HepG2 (cell line): ENCODE measurements around the gene FOXL3. TPM values are rescaled to one million over a fixed set of nuclear protein-coding genes. Genes with fewer than 3 reads are reported as not detected.

ENCODE experiments used
- HNF4A ChIP-seq: sonication (generic); formaldehyde crosslinking; IDR thresholded peaks from 2 replicates; pipeline ENCODE4 v1.4.0; 2020; ENCODE audit warnings: missing genetic modification reagents
- HOXA3 ChIP-seq: sonication (generic); formaldehyde crosslinking; IDR thresholded peaks from 2 replicates; pipeline ENCODE4 v1.5.0; 2020; ENCODE audit warnings: missing genetic modification reagents
- MAFF ChIP-seq: IDR thresholded peaks from 2 replicates; pipeline ENCODE4 v1.6.1; 2011; ENCODE audit warnings: low read depth, low read length, improper control_type of control experiment
- NR1H2 ChIP-seq: sonication (generic); formaldehyde crosslinking; IDR thresholded peaks from 2 replicates; pipeline ENCODE4 v1.8.1; 2022; ENCODE audit warnings: low read depth, missing genetic modification reagents, borderline replicate concordance
- PAF1 ChIP-seq: IDR thresholded peaks from 2 replicates; pipeline ENCODE4 v1.6.1; 2016; ENCODE audit warnings: missing genetic modification reagents, missing compliant biosample characterization
- PHF8 ChIP-seq: sonication (generic); formaldehyde crosslinking; IDR thresholded peaks from 2 replicates; pipeline ENCODE4 v1.5.0; 2020; ENCODE audit warnings: missing genetic modification reagents
- SMARCE1 ChIP-seq: fragments of 450-650 bp; IDR thresholded peaks from 2 replicates; pipeline ENCODE4 v1.6.1; 2017; ENCODE audit warnings: borderline replicate concordance
- TBP ChIP-seq: sonication (generic); formaldehyde crosslinking; IDR thresholded peaks from 2 replicates; pipeline ENCODE4 v1.5.0; 2020; ENCODE audit warnings: missing genetic modification reagents
- ZNF136 ChIP-seq: sonication (generic); formaldehyde crosslinking; IDR thresholded peaks from 2 replicates; pipeline ENCODE4 v1.8.1; 2022; ENCODE audit warnings: low read depth, mild to moderate bottlenecking, moderate library complexity, missing genetic modification reagents
- ZNF317 ChIP-seq: sonication (generic); formaldehyde crosslinking; IDR thresholded peaks from 2 replicates; pipeline ENCODE4 v1.5.0; 2020; ENCODE audit warnings: mild to moderate bottlenecking, missing genetic modification reagents
- polyA plus RNA-seq, 8 experiments: library from polyadenylated mRNA; depleted of rRNA in 3 of 8; stranded (reverse) in 7 of 8; unstranded in 1 of 8; fragments of >200 nt; fragmentation: Illumina TruSeq in 4 of 8; extraction: Trizol in 4 of 8; gene quantifications; 2 replicates each; pipeline versions ENCODE4 v1.2.1 to v1.2.3, GENCODE V29; 2011 to 2016; ENCODE audit warnings: low read depth in 4 of 8, missing spikeins in 1 of 8, mixed read lengths in 1 of 8; ENCODE audit not compliant: insufficient read depth in 1 of 8
- total RNA-seq, 5 experiments: library from RNA; depleted of rRNA; stranded (reverse); fragments of >200 nt; fragmentation: Illumina TruSeq; extraction: Trizol; gene quantifications; 2 replicates each; pipeline ENCODE4 v1.2.3, GENCODE V29; 2016; ENCODE audit warnings: low read depth in 1 of 5
- TF ChIP-seq, protein P1 (sequence below): sonication (generic); formaldehyde crosslinking; IDR thresholded peaks from 2 replicates; pipeline ENCODE4 v1.5.0; 2020; ENCODE audit warnings: missing genetic modification reagents, mild to moderate bottlenecking, borderline replicate concordance
- TF ChIP-seq, protein P2 (sequence below): sonication (generic); formaldehyde crosslinking; IDR thresholded peaks from 2 replicates; pipeline ENCODE4 v1.4.0; 2020; ENCODE audit warnings: mild to moderate bottlenecking, missing genetic modification reagents
- TF ChIP-seq, protein P3 (sequence below): sonication (generic); formaldehyde crosslinking; IDR thresholded peaks from 2 replicates; pipeline ENCODE4 v1.4.0; 2020; ENCODE audit warnings: mild to moderate bottlenecking, missing genetic modification reagents
- TF ChIP-seq, protein P4 (sequence below): sonication (generic); formaldehyde crosslinking; IDR thresholded peaks from 2 replicates; pipeline ENCODE4 v1.5.0; 2020; ENCODE audit warnings: mild to moderate bottlenecking, missing genetic modification reagents, borderline replicate concordance

Gene FOXL3
- total and polyA plus RNA-seq, 2 of the 13 experiments (the other 11 are each of a cell fraction or from before 2014, with no cell fraction given), result not detected

DNA sequence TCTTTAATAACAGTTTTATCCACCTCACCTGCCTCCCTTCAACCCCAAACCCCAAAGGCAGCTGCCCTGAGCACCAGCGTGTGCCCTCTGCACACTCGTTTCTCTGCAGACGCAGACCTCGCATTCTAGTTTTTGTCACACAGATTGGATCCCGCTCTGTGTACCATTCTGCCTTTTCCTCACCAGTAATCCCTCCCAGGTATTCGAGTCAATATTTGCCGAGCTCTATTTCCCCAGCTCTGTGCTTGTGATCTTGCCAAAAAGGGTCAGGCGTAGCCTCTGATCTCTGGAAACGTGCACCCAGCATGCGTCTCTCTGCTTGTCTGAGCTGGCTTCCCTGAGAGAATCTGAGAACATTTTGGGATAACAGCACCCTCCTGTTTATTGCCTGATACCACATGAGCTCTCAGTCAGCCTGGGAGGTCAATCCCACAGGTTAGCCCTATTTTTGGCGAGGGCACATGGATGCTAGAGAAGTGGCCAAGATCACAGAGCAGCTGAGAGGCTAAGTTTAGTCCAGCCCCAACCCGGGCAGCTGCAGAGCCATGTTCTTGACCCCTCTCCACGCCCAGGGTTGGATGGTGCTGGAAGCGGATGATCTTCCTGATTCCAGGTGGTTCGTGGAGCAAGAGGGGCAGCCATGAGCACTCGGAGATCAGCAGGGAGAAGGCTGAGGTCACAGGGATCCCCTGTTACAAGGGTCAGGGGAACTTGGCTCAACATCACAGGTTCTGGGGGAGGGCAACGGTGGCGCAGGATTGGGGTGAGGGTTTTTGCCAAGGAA lies 29.1 kb downstream of the FOXL3 start (continued):
- TF ChIP-seq ZNF317 (CRISPR knock-in tag), result peak; percentile 49; the same call in 1 of the 2 replicates
- TF ChIP-seq PHF8 (CRISPR knock-in tag), result no peak
- TF ChIP-seq TBP (CRISPR knock-in tag), result no peak
- TF ChIP-seq HOXA3 (CRISPR knock-in tag), result peak; percentile 36; the same call in 1 of the 2 replicates
- no peak for TF ChIP-seq ZNF136
- TF ChIP-seq PAF1 (CRISPR knock-in tag), result no peak
- TF ChIP-seq HNF4A (CRISPR knock-in tag), result peak; percentile 74
- TF ChIP-seq, protein P1, sequence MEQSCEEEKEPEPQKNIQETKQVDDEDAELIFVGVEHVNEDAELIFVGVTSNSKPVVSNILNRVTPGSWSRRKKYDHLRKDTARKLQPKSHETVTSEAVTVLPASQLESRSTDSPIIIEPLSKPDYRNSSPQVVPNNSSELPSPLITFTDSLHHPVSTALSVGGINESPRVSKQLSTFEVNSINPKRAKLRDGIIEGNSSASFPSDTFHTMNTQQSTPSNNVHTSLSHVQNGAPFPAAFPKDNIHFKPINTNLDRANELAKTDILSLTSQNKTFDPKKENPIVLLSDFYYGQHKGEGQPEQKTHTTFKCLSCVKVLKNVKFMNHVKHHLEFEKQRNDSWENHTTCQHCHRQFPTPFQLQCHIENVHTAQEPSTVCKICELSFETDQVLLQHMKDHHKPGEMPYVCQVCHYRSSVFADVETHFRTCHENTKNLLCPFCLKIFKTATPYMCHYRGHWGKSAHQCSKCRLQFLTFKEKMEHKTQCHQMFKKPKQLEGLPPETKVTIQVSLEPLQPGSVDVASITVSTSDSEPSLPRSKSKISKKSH, result no peak
- TF ChIP-seq, protein P2, sequence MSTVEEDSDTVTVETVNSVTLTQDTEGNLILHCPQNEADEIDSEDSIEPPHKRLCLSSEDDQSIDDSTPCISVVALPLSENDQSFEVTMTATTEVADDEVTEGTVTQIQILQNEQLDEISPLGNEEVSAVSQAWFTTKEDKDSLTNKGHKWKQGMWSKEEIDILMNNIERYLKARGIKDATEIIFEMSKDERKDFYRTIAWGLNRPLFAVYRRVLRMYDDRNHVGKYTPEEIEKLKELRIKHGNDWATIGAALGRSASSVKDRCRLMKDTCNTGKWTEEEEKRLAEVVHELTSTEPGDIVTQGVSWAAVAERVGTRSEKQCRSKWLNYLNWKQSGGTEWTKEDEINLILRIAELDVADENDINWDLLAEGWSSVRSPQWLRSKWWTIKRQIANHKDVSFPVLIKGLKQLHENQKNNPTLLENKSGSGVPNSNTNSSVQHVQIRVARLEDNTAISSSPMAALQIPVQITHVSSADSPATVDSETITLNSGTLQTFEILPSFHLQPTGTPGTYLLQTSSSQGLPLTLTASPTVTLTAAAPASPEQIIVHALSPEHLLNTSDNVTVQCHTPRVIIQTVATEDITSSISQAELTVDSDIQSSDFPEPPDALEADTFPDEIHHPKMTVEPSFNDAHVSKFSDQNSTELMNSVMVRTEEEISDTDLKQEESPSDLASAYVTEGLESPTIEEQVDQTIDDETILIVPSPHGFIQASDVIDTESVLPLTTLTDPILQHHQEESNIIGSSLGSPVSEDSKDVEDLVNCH (CRISPR knock-in tag), result no peak
- TF ChIP-seq, protein P3, sequence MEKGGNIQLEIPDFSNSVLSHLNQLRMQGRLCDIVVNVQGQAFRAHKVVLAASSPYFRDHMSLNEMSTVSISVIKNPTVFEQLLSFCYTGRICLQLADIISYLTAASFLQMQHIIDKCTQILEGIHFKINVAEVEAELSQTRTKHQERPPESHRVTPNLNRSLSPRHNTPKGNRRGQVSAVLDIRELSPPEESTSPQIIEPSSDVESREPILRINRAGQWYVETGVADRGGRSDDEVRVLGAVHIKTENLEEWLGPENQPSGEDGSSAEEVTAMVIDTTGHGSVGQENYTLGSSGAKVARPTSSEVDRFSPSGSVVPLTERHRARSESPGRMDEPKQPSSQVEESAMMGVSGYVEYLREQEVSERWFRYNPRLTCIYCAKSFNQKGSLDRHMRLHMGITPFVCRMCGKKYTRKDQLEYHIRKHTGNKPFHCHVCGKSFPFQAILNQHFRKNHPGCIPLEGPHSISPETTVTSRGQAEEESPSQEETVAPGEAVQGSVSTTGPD (CRISPR knock-in tag), result peak; percentile 98
- TF ChIP-seq MAFF, result no peak
- no peak for TF ChIP-seq SMARCE1
- TF ChIP-seq, protein P4, sequence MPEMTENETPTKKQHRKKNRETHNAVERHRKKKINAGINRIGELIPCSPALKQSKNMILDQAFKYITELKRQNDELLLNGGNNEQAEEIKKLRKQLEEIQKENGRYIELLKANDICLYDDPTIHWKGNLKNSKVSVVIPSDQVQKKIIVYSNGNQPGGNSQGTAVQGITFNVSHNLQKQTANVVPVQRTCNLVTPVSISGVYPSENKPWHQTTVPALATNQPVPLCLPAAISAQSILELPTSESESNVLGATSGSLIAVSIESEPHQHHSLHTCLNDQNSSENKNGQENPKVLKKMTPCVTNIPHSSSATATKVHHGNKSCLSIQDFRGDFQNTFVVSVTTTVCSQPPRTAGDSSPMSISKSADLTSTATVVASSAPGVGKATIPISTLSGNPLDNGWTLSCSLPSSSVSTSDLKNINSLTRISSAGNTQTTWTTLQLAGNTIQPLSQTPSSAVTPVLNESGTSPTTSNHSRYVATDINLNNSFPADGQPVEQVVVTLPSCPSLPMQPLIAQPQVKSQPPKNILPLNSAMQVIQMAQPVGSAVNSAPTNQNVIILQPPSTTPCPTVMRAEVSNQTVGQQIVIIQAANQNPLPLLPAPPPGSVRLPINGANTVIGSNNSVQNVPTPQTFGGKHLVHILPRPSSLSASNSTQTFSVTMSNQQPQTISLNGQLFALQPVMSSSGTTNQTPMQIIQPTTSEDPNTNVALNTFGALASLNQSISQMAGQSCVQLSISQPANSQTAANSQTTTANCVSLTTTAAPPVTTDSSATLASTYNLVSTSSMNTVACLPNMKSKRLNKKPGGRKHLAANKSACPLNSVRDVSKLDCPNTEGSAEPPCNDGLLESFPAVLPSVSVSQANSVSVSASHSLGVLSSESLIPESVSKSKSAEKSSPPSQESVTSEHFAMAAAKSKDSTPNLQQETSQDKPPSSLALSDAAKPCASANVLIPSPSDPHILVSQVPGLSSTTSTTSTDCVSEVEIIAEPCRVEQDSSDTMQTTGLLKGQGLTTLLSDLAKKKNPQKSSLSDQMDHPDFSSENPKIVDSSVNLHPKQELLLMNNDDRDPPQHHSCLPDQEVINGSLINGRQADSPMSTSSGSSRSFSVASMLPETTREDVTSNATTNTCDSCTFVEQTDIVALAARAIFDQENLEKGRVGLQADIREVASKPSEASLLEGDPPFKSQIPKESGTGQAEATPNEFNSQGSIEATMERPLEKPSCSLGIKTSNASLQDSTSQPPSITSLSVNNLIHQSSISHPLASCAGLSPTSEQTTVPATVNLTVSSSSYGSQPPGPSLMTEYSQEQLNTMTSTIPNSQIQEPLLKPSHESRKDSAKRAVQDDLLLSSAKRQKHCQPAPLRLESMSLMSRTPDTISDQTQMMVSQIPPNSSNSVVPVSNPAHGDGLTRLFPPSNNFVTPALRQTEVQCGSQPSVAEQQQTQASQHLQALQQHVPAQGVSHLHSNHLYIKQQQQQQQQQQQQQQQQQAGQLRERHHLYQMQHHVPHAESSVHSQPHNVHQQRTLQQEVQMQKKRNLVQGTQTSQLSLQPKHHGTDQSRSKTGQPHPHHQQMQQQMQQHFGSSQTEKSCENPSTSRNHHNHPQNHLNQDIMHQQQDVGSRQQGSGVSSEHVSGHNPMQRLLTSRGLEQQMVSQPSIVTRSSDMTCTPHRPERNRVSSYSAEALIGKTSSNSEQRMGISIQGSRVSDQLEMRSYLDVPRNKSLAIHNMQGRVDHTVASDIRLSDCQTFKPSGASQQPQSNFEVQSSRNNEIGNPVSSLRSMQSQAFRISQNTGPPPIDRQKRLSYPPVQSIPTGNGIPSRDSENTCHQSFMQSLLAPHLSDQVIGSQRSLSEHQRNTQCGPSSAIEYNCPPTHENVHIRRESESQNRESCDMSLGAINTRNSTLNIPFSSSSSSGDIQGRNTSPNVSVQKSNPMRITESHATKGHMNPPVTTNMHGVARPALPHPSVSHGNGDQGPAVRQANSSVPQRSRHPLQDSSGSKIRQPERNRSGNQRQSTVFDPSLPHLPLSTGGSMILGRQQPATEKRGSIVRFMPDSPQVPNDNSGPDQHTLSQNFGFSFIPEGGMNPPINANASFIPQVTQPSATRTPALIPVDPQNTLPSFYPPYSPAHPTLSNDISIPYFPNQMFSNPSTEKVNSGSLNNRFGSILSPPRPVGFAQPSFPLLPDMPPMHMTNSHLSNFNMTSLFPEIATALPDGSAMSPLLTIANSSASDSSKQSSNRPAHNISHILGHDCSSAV (CRISPR knock-in tag), result no peak
- TF ChIP-seq NR1H2 (CRISPR knock-in tag), result no peak
